Right lobe of liver (tissue), 4 donors: ENCODE measurements around the gene TTC36.

ENCODE experiments used
- CTCF ChIP-seq, 4 donors: fragments of 200-600 bp in 3 of 4; fragments of 450-650 bp in 1 of 4; IDR thresholded peaks; one replicate each; pipeline versions ENCODE4 v1.5.1 to v1.8.0; 2016 to 2022; ENCODE audit warnings: antibody characterized with exemption in 4 of 4, mild to moderate bottlenecking in 2 of 4
- POLR2A ChIP-seq: fragments of 450-650 bp; IDR thresholded peaks from one replicate; pipeline ENCODE4 v1.6.1; 2017; ENCODE audit warnings: antibody characterized with exemption, mild to moderate bottlenecking
- donor health status: DM: no; HTN: no; CAD: no.
- donor health status: DM: no; HTN: no; CAD: no.
- donor health status: DM: no; HTN: yes; CAD: no.

GRCh38 chr11:118535261-118535660 lies 8.0 kb downstream of the TTC36 start:
- TF ChIP-seq CTCF (IDR thresholded peaks at IDR 0.05) (no peak), POLR2A (no peak)
